T-helper 22 cell (primary cell): ENCODE measurements around the gene STXBP3.
A peak's percentile ranks its signal among the peaks of the same experiment; 100 is the strongest.

Experiments used
- DNase-seq: peaks from one replicate; pipeline ENCODE4 v3.0.0-alpha.2; 2020; ENCODE audit warnings: low read depth

The STXBP3 gene

GRCh38 chr1:108808438-108808837 is 62.0 kb downstream of the STXBP3 start:
- no peak for DNase-seq

- DNase-seq, result no peak
Measured at GRCh38 chr1:108811611-108812010, 65.1 kb downstream of the STXBP3 start.

- DNase-seq, result no peak
Measured at GRCh38 chr1:108813326-108813725, 66.9 kb downstream of the STXBP3 start.

GRCh38 chr1:108814343-108815125 is 68.1 kb downstream of the STXBP3 start:
- no peak for DNase-seq

- no peak for DNase-seq
Measured at GRCh38 chr1:108815566-108815965, 69.1 kb downstream of the STXBP3 start.

GRCh38 chr1:108816049-108816893 is 69.8 kb downstream of the STXBP3 start:
- no peak for DNase-seq

GRCh38 chr1:108817016-108817415 is 70.5 kb downstream of the STXBP3 start:
- DNase-seq, result no peak

GRCh38 chr1:108817811-108818210 is 71.3 kb downstream of the STXBP3 start:
- no peak for DNase-seq

GRCh38 chr1:108819878-108820277 is 73.4 kb downstream of the STXBP3 start:
- no peak for DNase-seq

- DNase-seq, result no peak
Measured at GRCh38 chr1:108823632-108824031, 77.2 kb downstream of the STXBP3 start.

GRCh38 chr1:108824051-108824450 is 77.6 kb downstream of the STXBP3 start:
- DNase-seq, result no peak

- DNase-seq, result no peak
Measured at GRCh38 chr1:108826081-108826635, 79.7 kb downstream of the STXBP3 start.

- DNase-seq, result peak; percentile 42
Measured at GRCh38 chr1:108828074-108828961, 81.8 kb downstream of the STXBP3 start.

- DNase-seq, result no peak
Measured at GRCh38 chr1:108829498-108829916, 83.0 kb downstream of the STXBP3 start.

- no peak for DNase-seq
Measured at GRCh38 chr1:108830119-108831008, 83.9 kb downstream of the STXBP3 start.

- DNase-seq, result no peak
Measured at GRCh38 chr1:108831225-108831624, 84.8 kb downstream of the STXBP3 start.

- DNase-seq, result no peak
Measured at GRCh38 chr1:108832929-108833328, 86.5 kb downstream of the STXBP3 start.

GRCh38 chr1:108841703-108842102 is 95.2 kb downstream of the STXBP3 start:
- no peak for DNase-seq

GRCh38 chr1:108842525-108843181 is 96.2 kb downstream of the STXBP3 start:
- no peak for DNase-seq
